ENCODE measurements around the gene ITPA. TPM values are rescaled to one million over a fixed set of nuclear protein-coding genes. Genes with fewer than 3 reads are reported as not detected.

ITPA gene
- total RNA-seq, 1 donor from 2014 or later, result 62.3 TPM

- no peaks in the 10 kb centered on the region for H3K36me3 Mint-ChIP-seq (ENCODE audit: insufficient read depth)
- TF ChIP-seq CTCF (IDR thresholded peaks at IDR 0.05; ENCODE audit: unreplicated experiment), result no peak
- H3K27me3 Mint-ChIP-seq, result no peaks in the 10 kb centered on the region
- H3K4me3 Mint-ChIP-seq (ENCODE audit: low read depth), result no peak overlapping the region
- DNase-seq (ENCODE audit: low spot score, unreplicated experiment), result no peak
- no peak overlapping the region for H3K27ac Mint-ChIP-seq
- H3K4me1 Mint-ChIP-seq (ENCODE audit: low read depth), result no peaks in the 10 kb centered on the region
- no peaks in the 10 kb centered on the region for H3K9me3 Mint-ChIP-seq (ENCODE audit: low read depth)
Observed at GRCh38 chr20:3228750-3229032, 19.4 kb downstream of the ITPA start.

- no peak overlapping the region for H3K27ac Mint-ChIP-seq
- no peak overlapping the region for H3K4me3 Mint-ChIP-seq (ENCODE audit: low read depth)
- no peaks in the 10 kb centered on the region for H3K9me3 Mint-ChIP-seq (ENCODE audit: low read depth)
- H3K4me1 Mint-ChIP-seq (ENCODE audit: low read depth), result no peaks in the 10 kb centered on the region
- no peaks in the 10 kb centered on the region for H3K36me3 Mint-ChIP-seq (ENCODE audit: insufficient read depth)
- TF ChIP-seq CTCF (IDR thresholded peaks at IDR 0.05; ENCODE audit: unreplicated experiment), result no peak
- DNase-seq (ENCODE audit: low spot score, unreplicated experiment), result no peak
- no peaks in the 10 kb centered on the region for H3K27me3 Mint-ChIP-seq
Observed at GRCh38 chr20:3229158-3229557, 19.9 kb downstream of the ITPA start.

- H3K27ac Mint-ChIP-seq, result no peak overlapping the region
- no peaks in the 10 kb centered on the region for H3K4me1 Mint-ChIP-seq (ENCODE audit: low read depth)
- TF ChIP-seq CTCF (IDR thresholded peaks at IDR 0.05; ENCODE audit: unreplicated experiment), result no peak
- no peak overlapping the region for H3K4me3 Mint-ChIP-seq (ENCODE audit: low read depth)
- DNase-seq (ENCODE audit: low spot score, unreplicated experiment), result no peak
- H3K9me3 Mint-ChIP-seq (ENCODE audit: low read depth), result no peaks in the 10 kb centered on the region
- H3K27me3 Mint-ChIP-seq, result peaks cover 3% of the 10 kb centered on the region
- no peaks in the 10 kb centered on the region for H3K36me3 Mint-ChIP-seq (ENCODE audit: insufficient read depth)
Observed at GRCh38 chr20:3229798-3230197, 20.5 kb downstream of the ITPA start.

GRCh38 chr20:3231116-3231515, 21.8 kb downstream of the ITPA start:
- H3K27ac Mint-ChIP-seq, result no peak overlapping the region
- DNase-seq (ENCODE audit: low spot score, unreplicated experiment), result no peak
- H3K9me3 Mint-ChIP-seq (ENCODE audit: low read depth), result no peaks in the 10 kb centered on the region
- H3K4me3 Mint-ChIP-seq (ENCODE audit: low read depth), result no peak overlapping the region
- no peak for TF ChIP-seq CTCF (IDR thresholded peaks at IDR 0.05; ENCODE audit: unreplicated experiment)
- peaks cover 16% of the 10 kb centered on the region for H3K27me3 Mint-ChIP-seq
- H3K36me3 Mint-ChIP-seq (ENCODE audit: insufficient read depth), result no peaks in the 10 kb centered on the region
- H3K4me1 Mint-ChIP-seq (ENCODE audit: low read depth), result no peaks in the 10 kb centered on the region

- no peaks in the 10 kb centered on the region for H3K4me1 Mint-ChIP-seq (ENCODE audit: low read depth)
- DNase-seq (ENCODE audit: low spot score, unreplicated experiment), result no peak
- no peaks in the 10 kb centered on the region for H3K36me3 Mint-ChIP-seq (ENCODE audit: insufficient read depth)
- TF ChIP-seq CTCF (IDR thresholded peaks at IDR 0.05; ENCODE audit: unreplicated experiment), result no peak
- no peak overlapping the region for H3K4me3 Mint-ChIP-seq (ENCODE audit: low read depth)
- no peaks in the 10 kb centered on the region for H3K9me3 Mint-ChIP-seq (ENCODE audit: low read depth)
- H3K27me3 Mint-ChIP-seq, result peaks cover 26% of the 10 kb centered on the region
- no peak overlapping the region for H3K27ac Mint-ChIP-seq
Observed at GRCh38 chr20:3231889-3232588, 22.7 kb downstream of the ITPA start.

All from progenitor cell of endocrine pancreas (in vitro differentiated cells).